ENCODE data around the gene PTX4. TPM values are rescaled to one million over a fixed set of nuclear protein-coding genes. Genes with fewer than 3 reads are reported as not detected.

The PTX4 gene
- total RNA-seq, 4 donors from 2014 or later: not detected

GRCh38 chr16:1460602-1461138, 28.1 kb downstream of the PTX4 start:
- 81 to 90% methylated on average over 16 to 27 of the region's 30 CpGs for WGBS, 2 donors

DNA sequence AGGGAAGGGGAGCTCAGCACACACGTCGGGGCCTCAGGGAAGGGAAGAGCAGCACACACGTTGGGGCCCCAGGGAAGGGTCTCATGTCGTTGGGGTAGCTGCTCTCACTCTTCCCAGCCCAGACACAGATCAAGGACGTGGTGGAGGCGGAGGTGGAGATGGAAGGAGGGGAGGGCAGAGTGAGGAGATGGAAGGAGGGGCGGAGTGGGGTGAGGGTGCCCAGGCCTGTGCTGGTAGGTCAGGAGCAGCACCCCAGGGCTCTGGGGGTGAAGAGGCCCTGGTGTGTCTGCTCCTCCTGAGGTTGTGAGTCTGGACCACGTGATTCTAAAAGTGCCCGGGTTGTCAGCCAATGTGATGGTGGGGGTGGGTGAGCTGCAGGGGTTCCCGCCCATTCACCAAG, 28.8 kb downstream of the PTX4 start:
- TF ChIP-seq CTCF (IDR thresholded peaks at IDR 0.05) (no peak), POLR2A (IDR thresholded peaks at IDR 0.05) (no peak)
- no peak overlapping the region for H3K4me3 ChIP-seq (ENCODE audit: low read depth, poor library complexity, severe bottlenecking)
- intact Hi-C loops (cut with DNase I; ENCODE audit: low total_unique reads): loop anchor here (10.0 kb wide), 1 partner anchor 285 kb away; no protein-coding TSS in a partner anchor
- WGBS, 2 donors: 75 to 83% methylated on average over 10 of the region's 10 CpGs
- no peak for DNase-seq (ENCODE audit: low spot score in 2 of 2)

More at GRCh38 chr16:1460602-1461138, 28.1 kb downstream of the PTX4 start:
- no peak for DNase-seq (ENCODE audit: low spot score in 2 of 2)
- TF ChIP-seq POLR2A (IDR thresholded peaks at IDR 0.05) (no peak), CTCF (IDR thresholded peaks at IDR 0.05) (no peak)
- intact Hi-C loops (cut with DNase I; ENCODE audit: low total_unique reads): loop anchor here (10.0 kb wide), 1 partner anchor 284 kb away; no protein-coding TSS in a partner anchor
- H3K4me3 ChIP-seq (ENCODE audit: low read depth, poor library complexity, severe bottlenecking): no peak overlapping the region

- H3K4me3 ChIP-seq (ENCODE audit: low read depth, poor library complexity, severe bottlenecking): no peak overlapping the region
- 72 to 79% methylated on average over 11 to 12 of the region's 14 CpGs for WGBS, 2 donors
- TF ChIP-seq POLR2A (IDR thresholded peaks at IDR 0.05): no peak
- TF ChIP-seq CTCF (IDR thresholded peaks at IDR 0.05): no peak
- intact Hi-C loops (cut with DNase I; ENCODE audit: low total_unique reads): no loop called here
- DNase-seq (ENCODE audit: low spot score in 2 of 2): no peak
Measured at GRCh38 chr16:1458977-1459341, 29.8 kb downstream of the PTX4 start.

DNA sequence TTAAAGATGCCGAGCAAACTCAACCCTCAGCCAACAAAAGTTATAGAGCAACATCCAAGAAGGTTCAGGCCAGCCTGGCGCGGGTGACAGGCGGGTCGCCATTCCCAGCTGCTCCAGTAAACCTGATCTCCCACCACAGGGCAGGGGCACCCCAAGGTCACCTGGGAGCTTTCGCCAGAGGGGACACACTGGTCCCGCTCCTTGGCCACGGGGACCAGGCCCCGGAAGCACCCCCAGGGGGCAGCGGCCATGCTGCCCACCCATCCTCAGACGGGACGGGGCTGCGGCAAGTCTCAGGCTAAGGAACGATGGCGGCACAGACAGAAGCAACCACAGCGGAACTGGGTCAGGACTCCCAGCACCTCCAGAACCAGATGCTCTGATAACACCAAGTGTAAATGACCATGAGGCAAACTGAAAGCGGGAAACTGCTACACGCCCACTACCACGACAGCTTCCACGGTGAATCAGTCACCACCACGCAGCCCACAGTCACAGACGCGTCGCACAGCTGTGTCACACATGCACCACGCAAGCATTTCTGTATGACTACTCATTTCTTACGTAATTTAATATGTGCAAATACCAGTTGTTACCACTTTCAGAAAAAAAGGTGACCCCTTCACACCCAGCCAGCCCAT, 30.3 kb downstream of the PTX4 start:
- WGBS, 2 donors: 92% methylated on average over 21 to 23 of the region's 26 CpGs
- no peak for DNase-seq (ENCODE audit: low spot score in 2 of 2)
- H3K4me3 ChIP-seq (ENCODE audit: low read depth, poor library complexity, severe bottlenecking): no peak overlapping the region
- intact Hi-C loops (cut with DNase I; ENCODE audit: low total_unique reads): no loop called here
- TF ChIP-seq POLR2A (IDR thresholded peaks at IDR 0.05): no peak

DNA sequence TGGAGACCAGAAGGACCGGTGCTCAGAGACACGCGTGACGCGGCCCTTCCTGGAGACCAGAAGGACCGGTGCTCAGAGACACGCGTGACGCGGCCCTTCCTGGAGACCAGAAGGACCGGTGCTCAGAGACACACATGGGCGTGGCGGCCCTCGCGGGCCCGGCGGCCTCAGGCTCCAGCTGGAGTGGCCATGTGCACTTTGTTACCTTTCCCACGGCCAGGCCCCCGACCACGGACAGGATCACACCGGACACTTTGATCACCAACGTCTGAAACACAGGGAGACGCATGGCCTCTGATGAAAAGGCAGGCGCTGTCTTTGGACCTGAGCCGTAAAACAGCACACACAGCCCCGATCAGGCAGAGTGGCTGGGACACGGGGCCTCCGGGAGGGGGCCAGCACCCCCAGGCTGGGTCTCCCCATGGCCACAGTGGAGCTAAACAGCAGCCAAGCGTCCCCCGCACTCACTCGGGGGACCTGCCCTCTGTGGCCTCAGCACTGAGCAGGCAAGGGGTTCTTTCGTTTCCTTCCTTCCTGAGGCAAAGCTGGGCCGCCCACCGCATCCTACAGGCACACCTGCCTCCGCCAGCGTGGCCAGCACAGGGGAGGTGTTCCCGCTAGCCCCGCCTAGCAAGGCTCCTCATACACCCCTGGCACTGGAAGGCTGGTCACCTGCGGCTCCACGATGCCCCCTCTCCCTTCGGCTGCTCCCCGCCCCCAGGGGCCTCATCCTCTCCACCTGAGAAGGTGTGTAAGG, 31.1 kb downstream of the PTX4 start:
- TF ChIP-seq POLR2A (IDR thresholded peaks at IDR 0.05) (no peak), CTCF (IDR thresholded peaks at IDR 0.05) (no peak)
- no peak for DNase-seq (ENCODE audit: low spot score in 2 of 2)
- no peak overlapping the region for H3K4me3 ChIP-seq (ENCODE audit: low read depth, poor library complexity, severe bottlenecking)
- WGBS, 2 donors: 82 to 88% methylated on average over 21 to 32 of the region's 42 CpGs
- intact Hi-C loops (cut with DNase I; ENCODE audit: low total_unique reads): no loop called here

- no peak overlapping the region for H3K4me3 ChIP-seq (ENCODE audit: low read depth, poor library complexity, severe bottlenecking)
- DNase-seq (ENCODE audit: low spot score in 2 of 2): no peak
- no peak for TF ChIP-seq CTCF (IDR thresholded peaks at IDR 0.05)
- no peak for TF ChIP-seq POLR2A (IDR thresholded peaks at IDR 0.05)
- intact Hi-C loops (cut with DNase I; ENCODE audit: low total_unique reads): no loop called here
- 90 to 91% methylated on average over 15 to 16 of the region's 16 CpGs for WGBS, 2 donors
Measured at GRCh38 chr16:1456951-1457350, 31.8 kb downstream of the PTX4 start.

Data from lower leg skin (tissue), 4 donors.